Endothelial cell of umbilical vein (primary cell): ENCODE data around the gene LRRTM4. TPM values are rescaled to one million over a fixed set of nuclear protein-coding genes. Genes with fewer than 3 reads are reported as not detected.

Source experiments
- BruUV-seq: library from RNA; stranded (reverse); fragments of 400-500 nt; replicated peaks from 2 replicates; lab custom pipeline; 2021; lab: Mats Ljungman, UMichigan
- CTCF ChIA-PET: fragments of 300-600, 350-600 bp; sonication (Branson Sonifier 250); formaldehyde crosslinking; loops from one replicate; lab custom pipeline; 2021; ENCODE audit warnings: antibody characterized with exemption, inconsistent platforms; lab: Charles Lee
- POLR2A ChIA-PET: fragments of 300-600, 350-600 bp; sonication (Branson Sonifier 250); formaldehyde crosslinking; loops from one replicate; lab custom pipeline; 2021; ENCODE audit warnings: antibody characterized with exemption, inconsistent platforms; lab: Charles Lee
- DNase-seq: peaks from one replicate; pipeline ENCODE4 v3.0.0-alpha.2; 2011; ENCODE audit warnings: low read depth, low spot score
- FAIRE-seq: peaks from 2 replicates; lab custom pipeline; 2011; peaks lifted over from hg19 to GRCh38; lab: Jason Lieb, UNC
- H2AFZ ChIP-seq: 2 replicates; pipeline ENCODE4 v1.6.0; 2012; ENCODE audit warnings: low read depth, low read length, control low read depth, inconsistent platforms
- H3K27ac ChIP-seq: 2 replicates; pipeline ENCODE4 v1.5.1; 2011; ENCODE audit warnings: low read depth, mild to moderate bottlenecking, control low read depth, low read length, moderate library complexity; ENCODE audit not compliant: insufficient read depth
- H3K27me3 ChIP-seq, 2 experiments: 2 replicates each; pipeline versions ENCODE4 v1.6.0 to v1.6.1; 2011; ENCODE audit warnings: low read length in 2 of 2, mixed read lengths in 1 of 2; ENCODE audit not compliant: control insufficient read depth in 2 of 2, insufficient read depth in 2 of 2
- H3K36me3 ChIP-seq, 2 experiments: 2 replicates in 1 of 2; 3 replicates in 1 of 2; pipeline ENCODE4 v1.5.1; 2011; ENCODE audit warnings: low read length in 2 of 2, mild to moderate bottlenecking in 1 of 2, moderate library complexity in 1 of 2; ENCODE audit not compliant: control insufficient read depth in 2 of 2, insufficient read depth in 2 of 2; ENCODE audit errors: extremely low read depth in 1 of 2
- H3K4me1 ChIP-seq: 3 replicates; pipeline ENCODE4 v1.5.1; 2011; ENCODE audit warnings: mild to moderate bottlenecking, low read length; ENCODE audit not compliant: control insufficient read depth, insufficient read depth; ENCODE audit errors: extremely low read depth
- H3K4me2 ChIP-seq: 2 replicates; pipeline ENCODE4 v1.6.1; 2011; ENCODE audit warnings: low read length, control low read depth, mixed read lengths; ENCODE audit not compliant: insufficient read depth
- H3K4me3 ChIP-seq, 3 experiments: fragments of 200-600 bp in 1 of 3; sonication (generic), shearing (Covaris generic) in 1 of 3; replicated peaks in 1 of 3; 2 replicates each; pipeline ENCODE4 v1.5.1; 2011 to 2016; ENCODE audit warnings: control low read depth in 3 of 3, low read length in 3 of 3, mild to moderate bottlenecking in 2 of 3, inconsistent platforms in 1 of 3, low read depth in 1 of 3, moderate library complexity in 1 of 3; ENCODE audit not compliant: insufficient read depth in 1 of 3
- H3K79me2 ChIP-seq: 2 replicates; pipeline ENCODE4 v1.6.0; 2012; ENCODE audit warnings: low read length, inconsistent platforms; ENCODE audit not compliant: control insufficient read depth, insufficient read depth
- H3K9ac ChIP-seq: replicated peaks from 2 replicates; pipeline ENCODE3; 2011; ENCODE audit warnings: low read length, control low read depth; ENCODE audit not compliant: insufficient read depth; ENCODE audit errors: extremely low read depth
- H3K9me1 ChIP-seq: replicated peaks from 3 replicates; pipeline ENCODE4 v1.6.0; 2011; ENCODE audit warnings: mild to moderate bottlenecking, low read length; ENCODE audit not compliant: control insufficient read depth, insufficient read depth; ENCODE audit errors: extremely low read depth
- H3K9me3 ChIP-seq: replicated peaks from 2 replicates; pipeline ENCODE4 v1.5.1; 2012; ENCODE audit warnings: low read length, inconsistent platforms; ENCODE audit not compliant: control insufficient read depth, insufficient read depth
- H4K20me1 ChIP-seq: replicated peaks from 2 replicates; pipeline ENCODE3; 2011; ENCODE audit warnings: mild to moderate bottlenecking, low read length; ENCODE audit not compliant: control insufficient read depth, insufficient read depth; ENCODE audit errors: extremely low read depth
- CTCF ChIP-seq, 2 donors: IDR thresholded peaks; 1 replicate in 1 of 2; 2 replicates in 1 of 2; pipeline ENCODE4 v1.5.1; 2011; ENCODE audit warnings: low read length in 2 of 2, mild to moderate bottlenecking in 2 of 2, moderate library complexity in 2 of 2, control low read depth in 1 of 2, inconsistent platforms in 1 of 2, low read depth in 1 of 2; ENCODE audit not compliant: insufficient read depth in 1 of 2; ENCODE audit errors: extremely low read depth in 1 of 2
- EZH2 ChIP-seq: IDR thresholded peaks from 2 replicates; pipeline ENCODE4 v1.6.1; 2012; ENCODE audit warnings: borderline replicate concordance, low read depth, mild to moderate bottlenecking, moderate library complexity, low read length, inconsistent platforms; ENCODE audit not compliant: severe bottlenecking
- FOS ChIP-seq: IDR thresholded peaks from 2 replicates; pipeline ENCODE4 v1.6.1; 2011; ENCODE audit warnings: mild to moderate bottlenecking, low read length, moderate library complexity, borderline replicate concordance; ENCODE audit not compliant: insufficient read depth
- GATA2 ChIP-seq: IDR thresholded peaks from 2 replicates; pipeline ENCODE4 v1.7.0; 2011; ENCODE audit warnings: low read depth, mild to moderate bottlenecking, moderate library complexity, mixed read lengths, low read length; ENCODE audit not compliant: insufficient read length, insufficient read depth
- JUN ChIP-seq: IDR thresholded peaks from 2 replicates; pipeline ENCODE4 v1.6.1; 2011; ENCODE audit warnings: borderline replicate concordance, low read depth; ENCODE audit not compliant: insufficient read length, insufficient read depth
- MAX ChIP-seq: IDR thresholded peaks from 2 replicates; pipeline ENCODE4 v1.6.1; 2011; ENCODE audit not compliant: insufficient read depth, insufficient read length
- MYC ChIP-seq: IDR thresholded peaks from one replicate; pipeline ENCODE4 v1.6.1; 2011; ENCODE audit warnings: mild to moderate bottlenecking, low read depth, low read length
- POLR2A ChIP-seq: IDR thresholded peaks from 2 replicates; pipeline ENCODE4 v1.6.1; 2012; ENCODE audit warnings: low read depth, mild to moderate bottlenecking, control low read depth, low read length
- POLR2AphosphoS5 ChIP-seq: IDR thresholded peaks from 2 replicates; pipeline ENCODE4 v1.6.1; 2012; ENCODE audit warnings: low read depth, mild to moderate bottlenecking, control low read depth, low read length, moderate library complexity; ENCODE audit not compliant: insufficient read depth
- dilution Hi-C: fragments of 300-500 bp; cut with MboI; formaldehyde crosslinking; loops from one replicate; pipeline ENCODE4 v1.15.0; 2019; ENCODE audit warnings: low sequenced_read_pairs; ENCODE audit not compliant: extremely low pct_ligation_motif_present
- intact Hi-C: fragments of 100-400 bp; cut with micrococcal nuclease; formaldehyde crosslinking; loops from one replicate; pipeline ENCODE4 v1.10.0; 2022
- polyA plus RNA-seq, 4 experiments: library from polyadenylated mRNA; depleted of rRNA in 3 of 4; stranded (reverse) in 3 of 4; unstranded in 1 of 4; fragments of >200 nt; gene quantifications; 2 replicates each; pipeline versions ENCODE4 v1.2.1 to v1.2.3, GENCODE V29; 2011 to 2012; ENCODE audit warnings: missing spikeins in 1 of 4
- total RNA-seq: library from RNA; stranded (reverse); gene quantifications from 2 replicates; pipeline ENCODE4 v1.2.3, GENCODE V29; 2021

Gene LRRTM4
- total and polyA plus RNA-seq, 2 donors (not counting 3 experiments of a cell fraction or from before 2014, with no cell fraction given) = not detected

- no peak overlapping the region for H3K27ac ChIP-seq
- TF ChIP-seq CTCF (IDR thresholded peaks at IDR 0.05; ENCODE audit: extremely low read depth in 1 of 2, insufficient read depth in 1 of 2, low read depth in 1 of 2, low read length in 2 of 2) (no peak), GATA2 (no peak), JUN (no peak), MAX (no peak), EZH2 (no peak), MYC (no peak), POLR2A (no peak), POLR2AphosphoS5 (no peak), FOS (no peak)
- no peaks in the 10 kb centered on the region for H3K36me3 ChIP-seq
- no peak for DNase-seq
- intact Hi-C loops = no loop called here
- no peaks in the 10 kb centered on the region for H4K20me1 ChIP-seq
- H3K4me2 ChIP-seq = no peak overlapping the region
- FAIRE-seq = no peak
- CTCF ChIA-PET = no interaction called here
- H3K4me1 ChIP-seq = no peaks in the 10 kb centered on the region
- no peaks in the 10 kb centered on the region for H3K9me3 ChIP-seq
- no peak overlapping the region for H2AFZ ChIP-seq
- BruUV-seq = no TSS peak
- no peaks in the 10 kb centered on the region for H3K9me1 ChIP-seq
- H3K4me3 ChIP-seq = no peak overlapping the region
- POLR2A ChIA-PET = no interaction called here
- H3K79me2 ChIP-seq = no peaks in the 10 kb centered on the region
- H3K9ac ChIP-seq = no peak overlapping the region
- dilution Hi-C loops = no loop called here
- no peaks in the 10 kb centered on the region for H3K27me3 ChIP-seq
Observed at GRCh38 chr2:77518311-77518710, 3.9 kb downstream of the LRRTM4 start.
